Activated CD4-positive, alpha-beta T cell treated with anti-CD3 and anti-CD28 coated beads for 1 hour (primary cell): ENCODE data around the gene HEG1.

Experiments used
- DNase-seq: peaks from one replicate; pipeline ENCODE4 v3.0.0-alpha.2; 2020

Gene HEG1

DNA sequence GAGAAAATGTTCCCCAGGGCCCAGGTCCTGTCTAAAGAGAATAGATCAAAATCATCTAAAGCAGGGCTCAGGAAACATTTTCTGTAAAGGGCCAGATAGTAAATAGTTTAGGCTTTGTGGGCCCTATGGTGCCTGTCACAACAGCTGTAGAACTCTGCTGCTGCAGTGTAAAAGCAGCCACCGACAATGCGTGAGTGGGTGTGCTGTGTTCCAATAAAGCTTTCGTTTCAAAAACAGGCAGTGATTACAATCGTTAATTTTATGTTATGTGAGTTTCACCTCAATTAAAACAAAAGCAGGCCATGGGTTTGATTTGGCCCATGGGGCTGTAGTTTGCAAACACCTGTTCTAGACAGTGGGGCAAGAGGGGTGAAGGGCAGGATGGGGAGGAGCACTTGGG lies 12.5 kb upstream of the HEG1 start:
- no peak for DNase-seq

DNA sequence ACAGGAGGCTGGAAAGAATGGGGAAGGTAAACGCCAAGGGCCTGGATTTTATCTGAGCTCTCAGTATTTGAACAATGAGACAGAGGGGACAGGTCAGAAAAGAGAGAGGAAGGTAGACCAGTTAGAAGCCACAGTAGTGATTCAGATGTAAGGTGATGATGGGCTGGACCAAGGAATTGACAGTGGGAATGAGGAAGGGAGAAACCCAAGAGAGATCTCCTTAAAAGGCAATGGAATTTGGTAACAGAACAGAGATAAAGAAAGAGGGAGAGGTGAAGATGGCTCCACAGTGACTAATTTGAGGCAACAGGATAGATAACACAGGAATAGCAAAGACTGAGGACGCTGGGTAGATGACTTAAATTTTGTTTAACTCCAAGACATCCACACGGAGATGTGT lies 11.4 kb upstream of the HEG1 start:
- DNase-seq: no peak

DNA sequence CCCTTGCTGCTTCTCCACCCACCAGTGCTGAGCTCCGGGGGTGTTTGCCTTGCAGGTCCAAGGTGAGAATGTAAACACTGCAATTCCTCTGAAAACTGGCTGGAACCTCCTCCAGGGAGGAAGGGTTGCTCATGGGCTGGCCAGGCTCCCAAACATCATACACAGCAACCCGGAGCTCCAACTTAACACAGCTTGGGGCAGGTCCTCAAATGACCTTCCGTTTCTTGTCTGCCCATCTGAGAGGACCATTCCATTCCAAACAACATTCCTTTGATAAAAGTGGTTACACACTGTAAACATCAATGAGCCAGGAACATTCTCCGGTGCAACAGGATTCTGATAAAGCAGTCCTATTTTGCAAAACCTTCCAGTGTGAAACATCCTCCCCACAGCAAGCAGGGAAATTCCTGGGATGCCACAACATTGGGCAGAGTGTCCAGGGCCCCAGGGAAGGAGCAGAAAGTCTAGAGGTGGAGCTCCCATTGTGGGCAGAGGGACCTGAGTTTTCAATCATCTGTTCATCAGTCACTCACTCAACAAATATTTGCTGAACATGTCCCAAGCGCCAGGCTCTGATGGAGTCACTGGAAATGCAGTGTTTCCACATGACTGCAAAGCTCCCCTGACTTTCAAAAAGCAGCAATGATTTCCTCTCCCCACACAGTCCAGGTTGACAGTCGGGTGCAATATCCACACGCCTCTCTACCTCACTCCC lies 7.3 kb upstream of the HEG1 start:
- no peak for DNase-seq

DNA sequence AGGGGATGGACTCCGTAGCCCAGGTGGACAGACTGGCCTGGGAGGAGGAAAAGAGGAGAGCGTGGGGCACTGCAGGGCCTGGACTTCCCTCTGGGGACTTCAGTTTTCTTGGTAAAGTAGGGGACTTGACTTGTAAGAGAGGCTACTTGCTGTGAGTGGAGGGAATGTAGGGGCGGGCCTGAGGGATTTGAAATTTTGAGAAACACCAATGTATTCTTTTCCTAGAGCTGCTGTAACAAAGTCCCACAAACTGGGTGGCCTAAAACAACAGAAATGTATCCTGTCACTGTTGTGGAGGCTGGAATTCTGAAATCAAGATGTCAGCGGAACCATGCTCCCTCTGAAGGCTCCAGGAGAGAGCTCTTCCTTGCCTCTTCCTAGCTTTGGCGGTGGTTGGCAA lies 5.8 kb upstream of the HEG1 start:
- no peak for DNase-seq

DNA sequence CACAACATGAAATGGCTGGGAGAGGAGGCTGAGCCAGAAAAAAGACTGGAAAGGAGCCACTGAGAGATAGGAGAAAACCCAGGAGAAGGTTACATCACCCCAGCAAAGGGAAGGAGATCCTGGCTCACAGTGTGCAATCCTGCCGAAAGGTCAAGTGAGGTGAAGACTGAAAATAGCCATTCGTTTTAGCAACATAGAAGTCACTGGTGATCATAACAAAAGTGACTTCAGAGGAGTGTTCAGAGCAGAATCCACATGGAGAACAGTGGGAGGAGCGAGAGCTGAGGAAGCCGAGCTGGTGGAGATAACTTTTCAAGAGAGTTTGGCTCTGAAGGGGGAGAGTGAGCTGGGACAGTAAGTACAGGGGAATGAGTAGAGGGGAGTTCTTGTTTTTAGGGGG lies 5.4 kb upstream of the HEG1 start:
- DNase-seq: no peak

DNA sequence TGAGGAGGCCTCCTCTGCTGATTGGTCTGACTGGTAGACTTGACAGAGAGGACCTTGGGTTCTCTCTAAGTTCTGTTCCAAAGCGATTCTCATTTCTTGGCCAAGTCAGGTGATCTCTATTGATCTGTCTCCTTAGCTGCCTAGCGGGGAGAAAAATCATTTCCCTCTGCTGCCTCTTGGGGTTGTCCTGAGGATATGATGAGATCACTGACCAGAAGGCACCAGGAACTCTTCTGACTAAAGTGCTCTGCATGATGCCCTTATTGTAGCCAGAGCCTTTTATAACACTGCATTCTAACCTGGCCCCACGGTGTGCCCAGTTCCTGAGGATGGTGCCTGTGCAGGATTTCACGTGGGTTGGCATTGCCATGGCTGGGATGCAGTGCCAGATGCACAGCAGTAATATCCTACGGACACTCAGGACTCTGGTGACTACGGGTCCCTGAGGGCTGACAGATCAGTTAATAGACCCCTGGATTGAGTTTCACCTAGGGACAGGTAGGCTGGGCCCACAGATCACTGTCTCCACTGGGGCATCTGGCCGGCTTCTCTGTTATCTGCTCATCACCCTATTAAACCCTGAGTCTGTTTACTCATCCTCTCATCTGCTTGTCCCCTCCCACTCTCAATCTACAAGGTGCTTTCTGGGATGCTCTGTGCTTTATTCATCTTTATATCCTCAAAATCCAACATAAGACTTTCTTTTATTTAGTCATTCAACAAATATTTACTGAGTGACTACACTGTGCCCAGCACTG lies 3.9 kb upstream of the HEG1 start:
- no peak for DNase-seq

DNA sequence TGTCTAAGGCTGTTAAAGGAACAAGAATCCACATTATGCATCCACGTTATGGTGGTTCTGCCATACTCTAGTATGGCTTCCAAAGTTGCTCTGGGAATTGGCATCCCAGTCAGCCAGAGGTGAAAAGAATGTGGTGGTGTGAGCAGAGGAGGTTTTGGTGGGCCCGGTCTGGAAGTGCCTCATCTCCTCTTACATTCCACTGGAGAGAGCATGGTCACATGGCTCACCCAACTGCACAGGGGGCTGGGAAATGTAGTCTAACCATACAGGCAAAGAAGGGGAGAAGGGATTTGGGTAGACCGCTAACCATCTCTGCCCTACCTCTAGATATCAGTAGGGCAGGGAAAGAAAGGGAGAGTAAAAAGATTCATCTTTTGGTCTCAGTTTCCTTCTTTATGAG lies 3.2 kb upstream of the HEG1 start:
- no peak for DNase-seq

DNA sequence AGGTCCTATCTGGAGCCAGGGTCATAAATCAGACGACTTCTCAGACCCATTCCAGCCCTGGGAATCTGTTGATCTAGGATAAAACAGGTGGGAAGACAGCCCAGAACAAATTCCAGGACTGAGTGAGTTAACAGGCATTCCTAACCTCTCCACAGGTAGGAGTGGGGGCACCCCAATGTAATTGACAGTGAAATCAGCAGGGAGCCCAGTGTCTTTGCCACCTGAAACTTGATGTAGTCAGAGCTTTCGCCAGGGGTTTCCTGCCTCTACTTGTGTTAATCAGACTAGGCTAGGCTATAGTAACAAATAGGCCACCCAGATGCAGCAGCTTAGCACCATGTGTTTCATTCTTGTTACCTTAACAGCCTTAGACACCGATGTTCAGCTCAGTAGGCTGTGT lies 2.7 kb upstream of the HEG1 start:
- no peak for DNase-seq

DNA sequence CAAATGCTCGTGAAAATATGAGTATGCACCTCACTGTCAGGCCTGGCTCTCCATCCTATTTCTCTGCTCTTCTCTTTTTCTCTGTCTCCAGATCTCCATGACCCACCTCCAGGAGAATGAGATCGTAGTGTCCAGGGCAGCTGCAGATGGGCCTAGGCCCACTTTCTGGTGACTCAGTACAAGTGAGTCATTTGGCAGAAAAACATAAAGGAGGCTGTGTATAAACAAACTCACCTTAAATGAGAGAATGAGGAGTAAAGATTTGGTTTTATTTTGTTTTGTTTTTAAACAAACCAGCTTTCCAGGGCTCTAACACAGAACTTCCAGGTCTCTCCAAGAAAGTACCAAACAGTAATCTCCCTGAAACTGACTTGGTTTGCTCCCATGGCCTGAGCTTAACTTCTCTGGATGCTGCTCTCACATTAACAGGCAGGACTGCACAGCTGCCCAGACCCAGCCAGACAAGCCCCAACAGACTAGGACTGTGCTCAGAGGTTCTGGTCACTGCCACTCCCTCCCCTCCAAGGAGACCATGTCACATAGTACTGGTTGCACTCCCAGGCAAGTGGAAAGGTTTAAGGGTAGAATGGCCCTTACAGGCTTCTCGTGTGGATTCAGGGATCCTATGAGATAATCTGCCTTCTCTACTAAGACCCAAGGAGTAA lies 1.5 kb upstream of the HEG1 start:
- no peak for DNase-seq

DNA sequence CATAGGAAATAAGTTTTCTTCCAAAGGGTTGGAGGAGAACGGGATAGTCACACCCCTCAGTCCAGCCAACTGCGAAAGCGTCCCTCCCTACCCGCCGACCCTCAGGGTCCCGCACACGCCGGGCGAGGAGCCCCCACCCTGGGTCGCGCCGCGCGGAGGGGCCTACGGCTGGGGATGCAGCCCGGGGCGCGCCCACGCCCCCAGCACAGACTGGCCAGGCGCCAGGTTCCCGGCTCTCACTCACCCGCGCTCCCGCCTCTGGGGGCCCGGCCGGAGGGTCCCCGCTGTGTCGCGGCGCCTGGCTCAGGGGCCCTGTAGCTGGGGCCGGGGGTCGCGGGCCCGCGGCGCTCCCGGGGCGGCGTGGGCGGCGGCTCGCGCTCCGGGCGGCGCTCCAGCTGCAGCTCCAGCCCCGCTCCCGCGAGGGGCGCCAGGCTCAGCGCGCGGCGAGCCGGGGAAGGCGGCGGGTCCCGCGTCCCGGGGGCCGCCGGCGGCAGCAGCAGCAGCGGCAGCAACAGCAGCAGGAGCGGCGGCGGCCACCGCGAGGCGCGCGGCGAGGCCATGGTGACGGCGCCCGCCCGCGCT lies 375 bp downstream of the HEG1 start:
- no peak for DNase-seq

DNA sequence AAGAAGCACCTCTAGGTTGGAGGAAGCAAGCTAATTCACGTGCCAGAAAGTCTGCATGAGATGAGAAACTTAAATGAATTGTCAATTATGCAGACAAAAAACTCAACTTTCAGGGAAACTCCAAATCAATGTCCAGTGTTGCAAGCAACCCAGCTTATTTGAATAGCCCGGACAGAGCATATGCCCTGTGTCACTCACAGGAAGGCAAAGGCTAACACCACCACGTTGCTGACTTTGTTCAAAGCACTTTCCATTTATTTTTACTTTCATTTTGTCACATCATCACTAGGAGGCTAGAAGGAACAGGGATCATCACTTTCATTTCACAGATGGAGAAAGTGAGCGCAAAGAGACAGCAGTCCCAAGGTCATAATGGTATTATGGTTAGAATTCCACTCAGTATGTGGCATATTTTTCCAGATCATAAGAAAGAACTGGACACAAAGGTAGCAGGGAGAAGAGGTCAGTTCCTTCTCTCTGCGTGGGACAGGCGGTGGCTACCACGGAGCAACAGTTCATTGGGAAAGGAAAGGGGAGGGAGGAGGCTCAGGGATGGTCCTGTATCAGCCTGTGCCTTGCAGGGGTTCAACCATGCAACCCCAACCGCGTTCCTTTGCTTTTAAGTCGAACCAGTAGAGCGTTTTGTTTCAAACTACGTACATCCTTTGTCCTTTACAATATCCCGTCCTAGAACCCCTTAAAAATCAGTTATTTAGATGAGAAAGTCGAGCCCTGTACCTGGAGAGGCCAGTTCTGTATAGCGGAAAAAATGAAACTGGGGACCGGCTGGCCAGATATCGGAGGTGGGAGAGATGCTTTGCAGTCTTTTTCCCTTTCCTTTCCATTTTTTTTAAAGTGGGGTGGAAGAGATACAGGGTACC lies 1.1 kb downstream of the HEG1 start:
- DNase-seq: no peak

DNA sequence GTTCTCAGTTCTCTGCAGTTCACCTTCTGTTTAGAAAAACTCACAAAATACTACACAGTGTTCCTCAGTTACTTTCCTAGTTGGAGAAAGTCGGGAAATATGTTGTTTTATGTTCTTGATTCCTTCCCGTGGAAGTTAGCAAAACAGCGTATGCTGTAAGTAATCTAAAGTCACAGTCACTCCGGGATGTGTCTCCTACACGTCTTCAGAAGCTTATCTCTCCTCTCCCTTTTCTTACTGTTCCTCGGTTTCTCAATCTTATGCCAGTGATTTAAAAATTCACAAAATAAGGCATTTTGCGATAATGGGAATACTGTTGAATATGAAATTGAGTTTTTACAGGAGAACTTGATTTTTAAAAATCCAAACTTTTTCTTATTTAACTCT lies 1.7 kb downstream of the HEG1 start:
- no peak for DNase-seq

DNA sequence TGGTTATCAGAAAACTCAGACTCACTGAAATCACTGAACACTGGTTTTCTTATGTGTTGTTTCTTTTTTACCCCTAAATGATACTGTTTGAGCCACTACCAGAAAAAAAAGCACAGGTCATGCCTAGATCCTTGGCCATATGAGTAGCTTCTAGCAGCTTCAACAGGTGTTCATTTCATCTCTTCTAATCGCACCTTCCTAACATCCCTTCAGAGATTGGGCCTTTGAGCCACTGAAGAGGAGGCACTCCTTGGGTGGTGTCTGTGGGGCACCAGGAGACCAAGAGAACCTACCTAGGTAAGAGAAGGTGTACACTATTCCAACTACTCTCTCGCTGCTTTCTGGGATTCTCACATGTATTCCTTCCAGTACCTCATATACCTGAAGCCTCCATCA lies 2.5 kb downstream of the HEG1 start:
- no peak for DNase-seq

DNA sequence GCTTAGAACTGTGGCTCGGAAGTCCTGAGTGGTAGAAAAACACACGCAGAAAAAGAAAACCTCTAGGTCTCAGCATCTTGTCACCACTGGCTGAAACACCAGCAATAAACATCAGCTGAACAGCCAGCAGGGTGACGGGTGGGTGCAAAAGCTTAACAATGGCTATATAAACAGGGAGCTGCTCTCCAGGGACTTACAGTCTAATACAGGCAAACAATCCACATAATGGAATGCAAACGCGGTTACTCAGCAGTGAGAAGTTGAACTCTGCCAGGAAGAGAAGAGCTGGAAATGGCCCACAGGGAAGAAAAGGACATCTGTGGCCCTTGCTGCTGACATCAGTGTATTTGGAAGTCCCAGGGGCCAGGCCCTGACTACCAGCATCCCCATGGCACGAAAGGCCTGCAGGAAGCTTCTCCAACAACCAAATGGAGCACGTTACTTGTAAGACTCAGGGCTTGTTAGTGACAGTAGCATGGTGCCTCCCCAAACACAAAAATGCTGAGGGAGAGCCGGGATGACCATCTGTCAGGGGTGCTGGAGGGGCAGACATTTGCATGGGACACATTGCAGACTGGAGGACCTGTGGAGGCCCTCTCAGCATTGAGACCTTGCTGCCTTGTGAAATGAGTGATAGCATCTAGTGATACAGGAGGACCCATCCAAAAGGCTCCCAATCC lies 3.0 kb downstream of the HEG1 start:
- DNase-seq: no peak

DNA sequence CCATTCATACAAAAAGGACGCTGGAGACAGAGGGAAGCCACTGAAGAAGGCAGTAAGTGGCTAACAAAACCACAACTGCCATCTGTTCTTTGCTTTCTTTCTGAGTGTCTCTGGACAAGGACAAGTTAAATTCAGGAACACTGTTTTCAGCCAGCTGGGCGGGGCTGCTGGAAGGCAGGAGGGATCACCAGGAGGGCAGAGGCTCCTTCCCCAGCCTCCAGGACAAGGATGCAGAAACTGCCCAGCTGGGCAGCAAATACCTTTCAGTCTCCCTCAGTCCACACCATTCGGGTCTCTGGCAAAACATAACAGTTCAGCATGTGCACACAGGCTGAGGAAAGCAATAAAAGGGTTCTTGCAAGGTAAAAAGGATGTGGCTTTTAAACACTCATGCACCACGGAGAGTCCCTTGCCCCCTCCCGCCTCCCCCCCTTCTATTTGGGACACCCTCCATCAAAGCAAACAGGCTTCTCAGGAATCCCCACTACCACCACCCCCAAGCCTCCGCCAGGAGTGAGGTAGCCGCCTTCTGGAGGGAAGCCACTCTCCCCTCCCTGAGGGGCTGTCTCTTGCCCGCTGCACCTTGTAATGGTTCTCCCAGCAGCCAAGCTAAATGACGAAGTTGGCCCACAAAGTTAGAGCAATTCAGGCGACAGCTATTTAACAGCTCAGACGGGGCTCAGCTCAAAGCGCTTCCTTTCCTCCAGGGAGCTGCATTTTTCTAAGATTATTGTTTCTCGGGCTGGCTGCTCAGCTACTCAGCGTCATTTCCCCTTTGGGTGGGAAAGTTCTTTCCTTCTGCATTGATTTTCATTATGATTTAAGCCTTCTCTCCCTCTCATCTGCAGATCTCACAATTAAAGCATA lies 3.8 kb downstream of the HEG1 start:
- DNase-seq: peak; percentile 55

DNA sequence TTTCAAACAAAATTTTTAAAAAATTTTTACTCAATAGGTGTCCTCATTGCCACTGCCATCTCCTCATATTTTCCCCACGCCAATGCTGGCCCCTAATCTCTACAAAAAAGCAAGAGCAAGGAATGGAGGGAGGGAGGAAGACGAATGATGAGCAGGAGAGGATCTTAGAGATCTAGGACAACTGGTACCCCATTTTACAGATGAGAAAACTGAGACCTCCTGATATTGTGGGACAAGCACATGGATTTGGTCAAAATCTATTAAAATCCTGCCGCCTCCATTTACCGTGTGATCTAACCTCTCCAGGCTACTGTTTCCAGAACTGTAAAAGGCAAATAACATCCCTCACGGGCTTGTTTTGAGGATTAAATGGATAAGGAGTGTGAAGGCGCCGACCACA lies 4.6 kb downstream of the HEG1 start:
- no peak for DNase-seq

DNA sequence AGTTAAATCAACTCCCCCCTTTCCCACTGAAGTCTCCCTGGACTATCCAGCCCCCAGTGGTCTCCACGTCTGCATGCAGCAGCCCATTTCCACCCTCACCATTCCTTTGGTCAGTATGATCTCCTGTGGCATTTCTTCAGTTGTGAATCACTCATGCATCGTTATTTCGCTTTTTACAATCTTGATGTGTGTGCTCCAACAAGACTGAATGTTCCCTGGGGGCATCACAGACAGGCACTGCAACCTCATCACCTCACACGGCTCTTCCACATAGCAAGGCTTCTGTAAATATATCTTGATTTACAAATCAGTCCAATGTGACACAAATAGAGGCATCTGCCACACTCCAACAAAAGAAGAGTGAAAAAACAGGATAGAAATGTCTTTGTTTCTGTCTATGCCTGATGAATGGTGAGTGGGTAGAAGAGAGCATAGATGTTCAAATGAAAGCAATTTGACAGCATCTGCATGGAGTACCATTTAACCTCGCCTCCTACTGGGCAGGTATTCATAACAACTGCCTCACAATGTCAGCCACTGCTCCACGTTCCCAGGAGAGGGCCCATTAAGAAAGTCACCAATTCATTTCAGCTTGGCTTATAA lies 5.2 kb downstream of the HEG1 start:
- DNase-seq: no peak

DNA sequence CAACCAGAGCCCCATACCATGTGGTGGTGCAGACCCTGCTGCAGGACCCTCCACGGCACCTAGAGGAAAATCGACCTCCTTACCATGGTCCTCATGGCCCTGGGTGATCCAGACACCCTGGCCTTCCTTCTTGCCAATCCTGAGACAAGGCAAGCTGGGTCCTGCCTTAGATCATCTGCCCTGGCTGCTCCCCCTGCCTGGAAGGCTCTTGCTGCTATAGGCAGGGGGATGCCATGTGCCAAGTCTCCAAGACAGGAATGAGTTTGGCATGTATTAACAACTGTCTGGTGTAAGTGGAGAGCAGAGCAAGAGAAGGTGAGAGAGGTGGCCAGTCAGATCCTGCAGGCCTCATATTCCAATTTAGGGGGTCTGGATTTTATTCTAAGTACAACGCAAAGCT lies 7.5 kb downstream of the HEG1 start:
- no peak for DNase-seq

DNA sequence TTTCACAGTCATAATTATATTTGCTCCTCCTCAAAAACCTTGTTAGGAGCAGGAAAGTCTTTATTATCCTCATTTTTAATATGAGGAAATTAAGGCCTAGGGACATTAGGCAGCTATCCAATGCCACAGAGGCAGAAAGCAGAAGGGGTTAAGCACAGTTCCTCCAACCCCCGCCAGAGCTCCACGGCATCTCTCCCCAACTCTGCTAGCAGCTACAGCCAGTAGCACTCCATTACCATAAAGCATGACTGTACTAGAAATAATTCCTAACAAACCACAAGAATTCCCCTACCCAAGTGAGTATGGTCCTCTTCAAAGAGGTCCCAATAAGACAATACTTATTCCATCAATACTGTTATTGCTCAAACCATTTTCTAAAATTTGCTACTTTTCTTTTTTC lies 9.8 kb downstream of the HEG1 start:
- no peak for DNase-seq

DNA sequence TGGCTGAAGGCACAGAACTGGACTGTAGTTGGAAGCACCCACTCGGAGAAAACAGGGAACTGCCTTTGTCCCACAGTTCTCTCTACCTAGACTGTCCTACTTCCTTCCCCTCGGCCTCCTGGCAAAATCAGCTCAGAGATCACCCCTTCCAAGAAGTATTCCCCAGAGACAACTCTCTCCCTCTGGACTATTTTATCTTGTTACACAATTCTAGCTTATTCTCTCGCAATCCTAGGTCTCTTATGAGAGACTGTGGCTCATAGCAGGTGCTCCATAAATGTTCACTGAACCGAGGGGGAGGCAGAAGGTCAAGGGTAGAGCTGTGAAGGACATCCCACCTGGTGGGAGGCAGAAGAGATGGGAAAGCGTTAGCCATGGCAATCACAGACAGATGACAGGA lies 10.6 kb downstream of the HEG1 start:
- DNase-seq: no peak

DNA sequence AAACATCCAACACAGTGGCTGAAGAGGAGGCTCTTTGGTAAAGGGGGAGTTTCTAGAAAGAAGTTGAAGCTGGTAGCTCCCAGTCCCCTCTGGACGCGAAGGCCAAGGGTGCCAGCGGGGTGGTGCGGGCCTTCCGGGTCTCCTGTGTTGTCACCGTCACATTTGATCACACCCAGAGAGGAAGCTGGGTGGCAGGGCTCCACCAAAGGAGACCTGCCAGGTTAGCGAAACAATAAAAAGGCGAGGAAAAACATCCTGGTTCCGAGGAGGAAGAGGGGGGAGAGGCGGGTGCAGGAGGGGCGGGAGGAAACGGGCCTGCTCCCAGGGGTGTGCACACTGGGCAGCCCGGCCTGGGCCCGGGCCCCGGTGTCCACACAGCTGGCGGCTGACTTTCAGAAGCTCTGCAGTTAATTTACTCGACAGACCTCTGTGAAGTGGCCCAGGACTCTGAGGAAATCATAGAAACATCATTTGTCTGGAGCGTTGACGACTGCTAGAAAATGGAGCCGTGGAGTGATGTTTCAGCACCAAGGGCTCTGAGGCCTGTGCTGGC lies 12.1 kb downstream of the HEG1 start:
- DNase-seq: no peak
